K562 (cell line): ENCODE results near the gene NSMCE1. TPM values are rescaled to one million over a fixed set of nuclear protein-coding genes. Genes with fewer than 3 reads are reported as not detected.

Source experiments
- BCL6 ChIP-seq: fragments of 250-450 bp; sonication (Bioruptor Pico); IDR thresholded peaks from 2 replicates; pipeline ENCODE4 v1.4.0; 2020
- CXXC5 ChIP-seq: fragments of 250-450 bp; sonication (Bioruptor Pico); IDR thresholded peaks from 2 replicates; pipeline ENCODE4 v1.8.0; 2022; ENCODE audit warnings: inconsistent platforms, mild to moderate bottlenecking, moderate library complexity
- FOXM1 ChIP-seq, 2 experiments: fragments of 450-650 bp in 1 of 2; sonication (generic) in 1 of 2; formaldehyde crosslinking in 1 of 2; IDR thresholded peaks; 2 replicates each; pipeline versions ENCODE4 v1.6.1 to v1.9.0; 2017 to 2022; ENCODE audit warnings: low read depth in 2 of 2, mild to moderate bottlenecking in 2 of 2, missing genetic modification reagents in 1 of 2, moderate library complexity in 1 of 2
- HIVEP1 ChIP-seq: fragments of 250-450 bp; sonication (Bioruptor Pico); IDR thresholded peaks from 2 replicates; pipeline ENCODE4 v1.4.0; 2020; ENCODE audit warnings: mild to moderate bottlenecking
- HNRNPLL ChIP-seq: fragments of 200-400 bp; formaldehyde crosslinking; IDR thresholded peaks from 2 replicates; pipeline ENCODE4 v1.6.1; 2017; ENCODE audit warnings: low read length, low read depth, mild to moderate bottlenecking; ENCODE audit not compliant: poor library complexity, severe bottlenecking
- LARP7 ChIP-seq: fragments of 450-650 bp; IDR thresholded peaks from 2 replicates; pipeline ENCODE4 v1.6.1; 2016
- NCOA1 ChIP-seq: fragments of 450-650 bp; IDR thresholded peaks from 2 replicates; pipeline ENCODE4 v1.6.1; 2016; ENCODE audit warnings: low read depth
- POLR2A ChIP-seq: fragments of 450-650 bp; conservative IDR thresholded peaks from 2 replicates; pipeline ENCODE4 v1.6.1; 2016
- RNF2 ChIP-seq: sonication (generic); IDR thresholded peaks from 2 replicates; pipeline ENCODE4 v1.6.1; 2016
- SMAD4 ChIP-seq: fragments of 250-450 bp; sonication (Bioruptor Pico); conservative IDR thresholded peaks from 2 replicates; pipeline ENCODE4 v1.8.0; 2021; ENCODE audit warnings: inconsistent platforms, mild to moderate bottlenecking, moderate library complexity
- SREBF2 ChIP-seq: sonication (generic); formaldehyde crosslinking; IDR thresholded peaks from 2 replicates; pipeline ENCODE4 v1.4.0; 2020; ENCODE audit warnings: mild to moderate bottlenecking, missing genetic modification reagents
- YY1 ChIP-seq, 3 experiments: IDR thresholded peaks; 2 replicates each; pipeline ENCODE4 v1.6.1; 2011; ENCODE audit warnings: low read length in 2 of 3, mild to moderate bottlenecking in 2 of 3, moderate library complexity in 2 of 3, borderline replicate concordance in 1 of 3, control low read depth in 1 of 3, low read depth in 1 of 3; ENCODE audit not compliant: insufficient read depth in 3 of 3, insufficient replicate concordance in 2 of 3, control insufficient read depth in 1 of 3, insufficient read length in 1 of 3; ENCODE audit errors: extremely low read depth in 1 of 3
- polyA plus RNA-seq, 8 experiments: library from polyadenylated mRNA; depleted of rRNA in 4 of 8; stranded (reverse) in 5 of 8; unstranded in 3 of 8; fragments of >200 nt; fragmentation: Nextera tagmentation in 2 of 8; fragmentation: Illumina TruSeq in 1 of 8; extraction: Ambion mirVana in 2 of 8; extraction: Trizol in 1 of 8; gene quantifications; 2 replicates each; pipeline versions ENCODE4 v1.2.1 to v1.2.3, GENCODE V29; 2011 to 2014; ENCODE audit warnings: inconsistent platforms in 1 of 8, missing spikeins in 1 of 8
- total RNA-seq, 7 experiments: library from RNA; depleted of rRNA in 6 of 7; stranded (reverse); fragments of >200 nt in 6 of 7; fragmentation: Illumina TruSeq in 2 of 7; extraction: Trizol in 2 of 7; gene quantifications; 2 replicates each; pipeline versions ENCODE4 v1.2.1 to v1.2.3, GENCODE V29; 2011 to 2021; ENCODE audit warnings: low replicate concordance in 1 of 7
- TF ChIP-seq, protein P1 (sequence below): fragments of 250-450 bp; sonication (Bioruptor Pico); IDR thresholded peaks from 2 replicates; pipeline ENCODE4 v1.8.0; 2022; ENCODE audit warnings: inconsistent platforms
- TF ChIP-seq, protein P2 (sequence below), 2 experiments: fragments of 450-650 bp in 1 of 2; sonication (generic) in 1 of 2; formaldehyde crosslinking in 1 of 2; IDR thresholded peaks in 1 of 2; conservative IDR thresholded peaks in 1 of 2; 2 replicates each; pipeline versions ENCODE4 v1.6.1 to v1.8.1; 2016 to 2023; ENCODE audit warnings: mild to moderate bottlenecking in 2 of 2, moderate library complexity in 2 of 2, inconsistent platforms in 1 of 2, missing genetic modification reagents in 1 of 2
- TF ChIP-seq, protein P3 (sequence below), 2 experiments: fragments of 450-650 bp in 1 of 2; IDR thresholded peaks; 2 replicates each; pipeline ENCODE4 v1.6.1; 2011 to 2017; ENCODE audit warnings: low read depth in 2 of 2, antibody characterized with exemption in 1 of 2, borderline replicate concordance in 1 of 2, low read length in 1 of 2, mild to moderate bottlenecking in 1 of 2, mixed read lengths in 1 of 2; ENCODE audit not compliant: control insufficient read depth in 1 of 2

The NSMCE1 gene
- total and polyA plus RNA-seq, 9 of the 15 experiments (the other 6 are each of a cell fraction or from before 2014, with no cell fraction given): 52.1 to 163 (median 61.5) TPM

DNA sequence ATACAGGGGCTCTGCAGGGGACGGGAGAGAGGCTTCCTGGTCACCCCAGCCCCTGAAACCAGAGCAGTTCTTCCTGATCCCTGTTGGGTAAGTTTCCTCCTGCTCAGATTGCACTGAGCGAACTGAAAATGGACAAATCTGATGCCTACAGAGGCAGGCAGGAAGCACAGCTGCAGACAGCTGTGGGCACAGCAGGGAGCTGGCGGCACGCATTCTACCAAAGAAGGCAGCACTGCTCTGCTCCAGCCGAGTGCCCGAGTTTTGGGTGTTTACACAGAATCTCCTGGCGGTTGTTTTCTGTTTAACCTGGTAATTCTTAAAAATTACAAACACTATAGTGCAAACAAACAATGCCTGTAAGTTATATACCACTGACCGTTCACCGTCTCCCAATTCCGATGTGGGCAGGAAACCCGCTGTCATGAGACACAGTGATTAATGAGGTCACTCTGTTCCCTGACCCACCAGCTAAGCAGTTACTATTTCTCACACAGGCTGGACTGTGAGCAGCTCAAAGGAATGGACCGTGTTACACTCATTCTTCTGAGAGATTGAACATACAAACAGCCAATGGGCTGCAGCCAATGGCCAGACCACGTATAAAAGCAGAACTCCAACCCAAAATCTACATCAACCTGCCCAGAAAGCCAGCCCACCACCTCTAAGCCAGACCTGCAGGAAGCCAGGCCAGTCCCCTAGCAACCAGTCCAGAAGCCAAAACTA lies 25.5 kb downstream of the NSMCE1 start (continued):
- TF ChIP-seq YY1 (IDR thresholded peaks at IDR 0.05; ENCODE audit: borderline replicate concordance in 1 of 3, control insufficient read depth in 1 of 3, extremely low read depth in 1 of 3, insufficient read depth in 3 of 3, insufficient read length in 1 of 3, insufficient replicate concordance in 2 of 3, low read depth in 1 of 3, low read length in 2 of 3) (no peak), LARP7 (no peak), HIVEP1 (CRISPR knock-in tag) (0 out of 2 replicates have a peak, but pooled peaks have one; percentile 31), SREBF2 (CRISPR knock-in tag) (no peak), BCL6 (CRISPR knock-in tag) (no peak), NCOA1 (no peak), FOXM1 (IDR thresholded peaks at IDR 0.05; ENCODE audit: low read depth) (no peak), FOXM1 (CRISPR knock-in tag; IDR thresholded peaks at IDR 0.05; ENCODE audit: low read depth) (no peak), HNRNPLL (no peak), CXXC5 (CRISPR knock-in tag) (no peak), RNF2 (no peak; the same call in 1 of the 2 replicates), SMAD4 (CRISPR knock-in tag) (0 out of 2 replicates have a peak, but pooled peaks have one; percentile 26), POLR2A (no peak)
- TF ChIP-seq, protein P1, sequence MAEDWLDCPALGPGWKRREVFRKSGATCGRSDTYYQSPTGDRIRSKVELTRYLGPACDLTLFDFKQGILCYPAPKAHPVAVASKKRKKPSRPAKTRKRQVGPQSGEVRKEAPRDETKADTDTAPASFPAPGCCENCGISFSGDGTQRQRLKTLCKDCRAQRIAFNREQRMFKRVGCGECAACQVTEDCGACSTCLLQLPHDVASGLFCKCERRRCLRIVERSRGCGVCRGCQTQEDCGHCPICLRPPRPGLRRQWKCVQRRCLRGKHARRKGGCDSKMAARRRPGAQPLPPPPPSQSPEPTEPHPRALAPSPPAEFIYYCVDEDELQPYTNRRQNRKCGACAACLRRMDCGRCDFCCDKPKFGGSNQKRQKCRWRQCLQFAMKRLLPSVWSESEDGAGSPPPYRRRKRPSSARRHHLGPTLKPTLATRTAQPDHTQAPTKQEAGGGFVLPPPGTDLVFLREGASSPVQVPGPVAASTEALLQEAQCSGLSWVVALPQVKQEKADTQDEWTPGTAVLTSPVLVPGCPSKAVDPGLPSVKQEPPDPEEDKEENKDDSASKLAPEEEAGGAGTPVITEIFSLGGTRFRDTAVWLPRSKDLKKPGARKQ: no peak
- TF ChIP-seq, protein P2, sequence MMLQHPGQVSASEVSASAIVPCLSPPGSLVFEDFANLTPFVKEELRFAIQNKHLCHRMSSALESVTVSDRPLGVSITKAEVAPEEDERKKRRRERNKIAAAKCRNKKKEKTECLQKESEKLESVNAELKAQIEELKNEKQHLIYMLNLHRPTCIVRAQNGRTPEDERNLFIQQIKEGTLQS (IDR thresholded peaks at IDR 0.05): peak; percentile 31; the same call in 1 of the 2 replicates
- TF ChIP-seq, protein P2 (CRISPR knock-in tag; conservative IDR thresholded peaks at IDR 0.05): no peak
- TF ChIP-seq, protein P3, sequence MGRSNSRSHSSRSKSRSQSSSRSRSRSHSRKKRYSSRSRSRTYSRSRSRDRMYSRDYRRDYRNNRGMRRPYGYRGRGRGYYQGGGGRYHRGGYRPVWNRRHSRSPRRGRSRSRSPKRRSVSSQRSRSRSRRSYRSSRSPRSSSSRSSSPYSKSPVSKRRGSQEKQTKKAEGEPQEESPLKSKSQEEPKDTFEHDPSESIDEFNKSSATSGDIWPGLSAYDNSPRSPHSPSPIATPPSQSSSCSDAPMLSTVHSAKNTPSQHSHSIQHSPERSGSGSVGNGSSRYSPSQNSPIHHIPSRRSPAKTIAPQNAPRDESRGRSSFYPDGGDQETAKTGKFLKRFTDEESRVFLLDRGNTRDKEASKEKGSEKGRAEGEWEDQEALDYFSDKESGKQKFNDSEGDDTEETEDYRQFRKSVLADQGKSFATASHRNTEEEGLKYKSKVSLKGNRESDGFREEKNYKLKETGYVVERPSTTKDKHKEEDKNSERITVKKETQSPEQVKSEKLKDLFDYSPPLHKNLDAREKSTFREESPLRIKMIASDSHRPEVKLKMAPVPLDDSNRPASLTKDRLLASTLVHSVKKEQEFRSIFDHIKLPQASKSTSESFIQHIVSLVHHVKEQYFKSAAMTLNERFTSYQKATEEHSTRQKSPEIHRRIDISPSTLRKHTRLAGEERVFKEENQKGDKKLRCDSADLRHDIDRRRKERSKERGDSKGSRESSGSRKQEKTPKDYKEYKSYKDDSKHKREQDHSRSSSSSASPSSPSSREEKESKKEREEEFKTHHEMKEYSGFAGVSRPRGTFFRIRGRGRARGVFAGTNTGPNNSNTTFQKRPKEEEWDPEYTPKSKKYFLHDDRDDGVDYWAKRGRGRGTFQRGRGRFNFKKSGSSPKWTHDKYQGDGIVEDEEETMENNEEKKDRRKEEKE (IDR thresholded peaks at IDR 0.05; ENCODE audit: borderline replicate concordance in 1 of 2, control insufficient read depth in 1 of 2, low read depth in 2 of 2, low read length in 1 of 2): no peak
